ENCODE measurements around the gene ALDH1A2.
A peak's percentile ranks its signal among the peaks of the same experiment; 100 is the strongest.

The ALDH1A2 gene

DNA sequence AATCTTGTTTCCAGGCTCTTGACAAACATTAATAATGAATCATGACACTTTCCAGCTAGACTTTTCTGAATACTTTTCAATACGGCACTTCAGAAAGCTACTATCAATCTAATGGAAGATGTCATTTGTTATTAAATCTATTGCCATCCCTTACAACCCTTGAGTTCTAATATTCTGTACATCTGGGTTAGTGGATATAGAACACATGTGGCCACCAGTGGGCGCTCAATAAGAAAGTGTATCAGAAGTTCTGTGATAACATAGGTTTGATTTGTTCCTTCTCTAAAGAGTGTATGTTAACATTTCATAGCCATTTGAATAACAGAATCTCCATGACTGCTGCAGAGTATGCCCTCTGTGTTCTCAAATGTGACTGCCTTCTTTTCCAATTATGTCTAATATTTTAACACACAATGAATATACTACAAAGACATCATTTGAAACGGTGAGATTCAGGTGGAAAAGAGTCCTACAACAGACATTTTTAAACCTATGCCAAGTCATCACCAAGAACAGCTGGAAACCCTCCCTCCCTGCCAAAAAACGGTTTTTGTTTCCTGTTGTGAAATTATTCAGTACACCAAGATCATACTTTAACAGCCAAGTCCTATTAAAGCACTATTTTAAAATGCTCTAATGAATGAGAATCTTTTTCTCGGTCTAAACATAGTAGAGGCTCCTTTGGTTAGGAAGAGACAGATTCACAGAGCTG, 22.2 kb downstream of the ALDH1A2 start:
- TF ChIP-seq, protein P1, sequence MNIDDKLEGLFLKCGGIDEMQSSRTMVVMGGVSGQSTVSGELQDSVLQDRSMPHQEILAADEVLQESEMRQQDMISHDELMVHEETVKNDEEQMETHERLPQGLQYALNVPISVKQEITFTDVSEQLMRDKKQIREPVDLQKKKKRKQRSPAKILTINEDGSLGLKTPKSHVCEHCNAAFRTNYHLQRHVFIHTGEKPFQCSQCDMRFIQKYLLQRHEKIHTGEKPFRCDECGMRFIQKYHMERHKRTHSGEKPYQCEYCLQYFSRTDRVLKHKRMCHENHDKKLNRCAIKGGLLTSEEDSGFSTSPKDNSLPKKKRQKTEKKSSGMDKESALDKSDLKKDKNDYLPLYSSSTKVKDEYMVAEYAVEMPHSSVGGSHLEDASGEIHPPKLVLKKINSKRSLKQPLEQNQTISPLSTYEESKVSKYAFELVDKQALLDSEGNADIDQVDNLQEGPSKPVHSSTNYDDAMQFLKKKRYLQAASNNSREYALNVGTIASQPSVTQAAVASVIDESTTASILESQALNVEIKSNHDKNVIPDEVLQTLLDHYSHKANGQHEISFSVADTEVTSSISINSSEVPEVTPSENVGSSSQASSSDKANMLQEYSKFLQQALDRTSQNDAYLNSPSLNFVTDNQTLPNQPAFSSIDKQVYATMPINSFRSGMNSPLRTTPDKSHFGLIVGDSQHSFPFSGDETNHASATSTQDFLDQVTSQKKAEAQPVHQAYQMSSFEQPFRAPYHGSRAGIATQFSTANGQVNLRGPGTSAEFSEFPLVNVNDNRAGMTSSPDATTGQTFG (tag by site-specific recombination; IDR thresholded peaks at IDR 0.05; ENCODE audit: borderline replicate concordance), result no peak
- Histone ChIP-seq H3K9me3 (ENCODE audit: control insufficient read depth, insufficient read depth, low read depth, low read length) (no peaks in the 10 kb centered on the region), H3K4me1 (ENCODE audit: control insufficient read depth, insufficient read depth, low read length) (peaks cover 7% of the 10 kb centered on the region), H3K27ac (ENCODE audit: extremely low read depth, low read depth, low read length) (no peak overlapping the region), H3K4me3 (ENCODE audit: low read depth, low read length) (no peak overlapping the region), H3K36me3 (ENCODE audit: control insufficient read depth in 2 of 2, insufficient read depth in 1 of 2, low read length in 2 of 2) (no peaks in the 10 kb centered on the region)
- POLR2A ChIA-PET, result no interaction called here
- CTCF ChIA-PET, result interaction anchor here (0.7 to 2.6 kb wide), 8 partner anchors 9 to 859 kb away, joined by 3 to 19 read pairs (median 6); partner anchors contain the start of gene ALDH1A2

DNA sequence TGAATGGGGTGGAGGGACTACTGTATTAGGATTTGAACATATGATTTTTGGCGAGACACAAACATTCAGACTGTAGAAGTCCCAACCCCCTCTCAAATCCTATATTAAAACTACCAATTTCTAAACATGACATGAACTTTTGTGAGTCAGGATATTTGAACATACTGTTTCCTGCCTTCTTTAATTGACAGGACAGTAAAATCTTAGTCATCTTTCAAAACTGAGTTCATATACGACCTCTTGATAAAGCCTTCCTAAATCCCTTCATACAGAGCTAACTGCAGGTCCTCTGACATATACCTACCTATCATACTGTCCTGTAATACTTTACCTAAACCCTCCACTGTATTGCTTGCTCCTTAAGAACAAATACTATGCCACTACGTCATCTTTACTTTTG, 23.5 kb downstream of the ALDH1A2 start:
- peaks cover 18% of the 10 kb centered on the region for H3K4me1 ChIP-seq (ENCODE audit: control insufficient read depth, insufficient read depth, low read length)
- no peak overlapping the region for H3K27ac ChIP-seq (ENCODE audit: extremely low read depth, low read depth, low read length)
- H3K36me3 ChIP-seq (ENCODE audit: control insufficient read depth in 2 of 2, insufficient read depth in 1 of 2, low read length in 2 of 2), result no peaks in the 10 kb centered on the region
- TF ChIP-seq, protein P2, sequence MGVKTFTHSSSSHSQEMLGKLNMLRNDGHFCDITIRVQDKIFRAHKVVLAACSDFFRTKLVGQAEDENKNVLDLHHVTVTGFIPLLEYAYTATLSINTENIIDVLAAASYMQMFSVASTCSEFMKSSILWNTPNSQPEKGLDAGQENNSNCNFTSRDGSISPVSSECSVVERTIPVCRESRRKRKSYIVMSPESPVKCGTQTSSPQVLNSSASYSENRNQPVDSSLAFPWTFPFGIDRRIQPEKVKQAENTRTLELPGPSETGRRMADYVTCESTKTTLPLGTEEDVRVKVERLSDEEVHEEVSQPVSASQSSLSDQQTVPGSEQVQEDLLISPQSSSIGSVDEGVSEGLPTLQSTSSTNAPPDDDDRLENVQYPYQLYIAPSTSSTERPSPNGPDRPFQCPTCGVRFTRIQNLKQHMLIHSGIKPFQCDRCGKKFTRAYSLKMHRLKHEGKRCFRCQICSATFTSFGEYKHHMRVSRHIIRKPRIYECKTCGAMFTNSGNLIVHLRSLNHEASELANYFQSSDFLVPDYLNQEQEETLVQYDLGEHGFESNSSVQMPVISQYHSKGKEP (tag by site-specific recombination; IDR thresholded peaks at IDR 0.05), result no peak
- no peak for TF ChIP-seq ZEB2 (tag by site-specific recombination; IDR thresholded peaks at IDR 0.05)
- TF ChIP-seq SETDB1 (IDR thresholded peaks at IDR 0.05; ENCODE audit: insufficient read length, low read length), result no peak
- TF ChIP-seq MEIS1 (CRISPR knock-in tag; IDR thresholded peaks at IDR 0.05; ENCODE audit: borderline replicate concordance), result no peak
- TF ChIP-seq ZNF292 (tag by site-specific recombination; IDR thresholded peaks at IDR 0.05; ENCODE audit: borderline replicate concordance, low read depth), result no peak
- TF ChIP-seq ZNF133 (tag by site-specific recombination; IDR thresholded peaks at IDR 0.05), result no peak
- TF ChIP-seq KLF9 (tag by site-specific recombination; IDR thresholded peaks at IDR 0.05; ENCODE audit: low read depth), result no peak
- H3K4me3 ChIP-seq (ENCODE audit: low read depth, low read length), result no peak overlapping the region
- ChIA-PET CTCF (interaction anchor here (0.5 to 1.4 kb wide), 2 partner anchors 21 to 148 kb away, joined by 5 read pairs; no protein-coding TSS in a partner anchor), POLR2A (no interaction called here)
- no peaks in the 10 kb centered on the region for H3K9me3 ChIP-seq (ENCODE audit: control insufficient read depth, insufficient read depth, low read depth, low read length)

DNA sequence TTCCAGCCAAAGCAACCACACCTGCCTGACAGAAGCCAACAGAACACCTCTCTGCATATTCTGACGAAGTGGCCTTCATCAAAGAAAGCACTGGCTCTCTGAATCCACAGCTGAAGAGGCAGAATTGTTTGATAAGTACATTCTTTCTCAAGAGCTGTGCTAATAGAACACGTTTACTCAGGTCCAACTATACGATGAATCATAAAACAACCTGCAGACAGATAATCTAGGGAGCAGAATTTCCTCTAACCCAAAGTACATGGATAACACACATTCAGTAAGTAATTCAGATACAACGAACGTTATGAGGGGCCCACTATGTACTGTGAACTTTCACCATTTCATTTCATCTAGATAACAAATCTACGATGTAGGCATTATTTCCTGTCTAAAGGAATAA, 25.4 kb downstream of the ALDH1A2 start:
- Histone ChIP-seq H3K4me3 (ENCODE audit: low read depth, low read length) (no peak overlapping the region), H3K36me3 (ENCODE audit: control insufficient read depth in 2 of 2, insufficient read depth in 1 of 2, low read length in 2 of 2) (no peaks in the 10 kb centered on the region), H3K9me3 (ENCODE audit: control insufficient read depth, insufficient read depth, low read depth, low read length) (no peaks in the 10 kb centered on the region), H3K4me1 (ENCODE audit: control insufficient read depth, insufficient read depth, low read length) (peaks cover 22% of the 10 kb centered on the region), H3K27ac (ENCODE audit: extremely low read depth, low read depth, low read length) (no peak overlapping the region)
- CTCF ChIA-PET, result interaction anchor here (1.0 to 1.2 kb wide), 2 partner anchors 15 to 31 kb away, joined by 4 to 6 read pairs; no protein-coding TSS in a partner anchor
- TF ChIP-seq, protein P3, sequence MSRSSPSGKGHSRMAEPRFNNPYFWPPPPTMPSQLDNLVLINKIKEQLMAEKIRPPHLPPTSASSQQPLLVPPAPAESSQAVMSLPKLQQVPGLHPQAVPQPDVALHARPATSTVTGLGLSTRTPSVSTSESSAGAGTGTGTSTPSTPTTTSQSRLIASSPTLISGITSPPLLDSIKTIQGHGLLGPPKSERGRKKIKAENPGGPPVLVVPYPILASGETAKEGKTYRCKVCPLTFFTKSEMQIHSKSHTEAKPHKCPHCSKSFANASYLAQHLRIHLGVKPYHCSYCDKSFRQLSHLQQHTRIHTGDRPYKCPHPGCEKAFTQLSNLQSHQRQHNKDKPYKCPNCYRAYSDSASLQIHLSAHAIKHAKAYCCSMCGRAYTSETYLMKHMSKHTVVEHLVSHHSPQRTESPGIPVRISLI (tag by site-specific recombination; IDR thresholded peaks at IDR 0.05), result no peak
- TF ChIP-seq, protein P4, sequence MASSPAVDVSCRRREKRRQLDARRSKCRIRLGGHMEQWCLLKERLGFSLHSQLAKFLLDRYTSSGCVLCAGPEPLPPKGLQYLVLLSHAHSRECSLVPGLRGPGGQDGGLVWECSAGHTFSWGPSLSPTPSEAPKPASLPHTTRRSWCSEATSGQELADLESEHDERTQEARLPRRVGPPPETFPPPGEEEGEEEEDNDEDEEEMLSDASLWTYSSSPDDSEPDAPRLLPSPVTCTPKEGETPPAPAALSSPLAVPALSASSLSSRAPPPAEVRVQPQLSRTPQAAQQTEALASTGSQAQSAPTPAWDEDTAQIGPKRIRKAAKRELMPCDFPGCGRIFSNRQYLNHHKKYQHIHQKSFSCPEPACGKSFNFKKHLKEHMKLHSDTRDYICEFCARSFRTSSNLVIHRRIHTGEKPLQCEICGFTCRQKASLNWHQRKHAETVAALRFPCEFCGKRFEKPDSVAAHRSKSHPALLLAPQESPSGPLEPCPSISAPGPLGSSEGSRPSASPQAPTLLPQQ (tag by site-specific recombination; IDR thresholded peaks at IDR 0.05), result peak; percentile 16; the same call in 1 of the 2 replicates
- POLR2A ChIA-PET, result no interaction called here
